ENCODE results near the gene CCDC88C. TPM values are rescaled to one million over a fixed set of nuclear protein-coding genes. Genes with fewer than 3 reads are reported as not detected.

The CCDC88C gene
- total and polyA plus RNA-seq, 2 donors: 14.6 to 19.7 TPM

GRCh38 chr14:91317381-91318308 is 100.0 kb downstream of the CCDC88C start:
- 30% methylated on average over 21 of the region's 21 CpGs for WGBS
- H3K36me3 ChIP-seq (ENCODE audit: insufficient read depth): no peaks in the 10 kb centered on the region
- H3K4me1 ChIP-seq (ENCODE audit: insufficient read depth): no peaks in the 10 kb centered on the region
- no peak overlapping the region for H3K4me3 ChIP-seq (ENCODE audit: low read depth, low read length)
- no peak for DNase-seq (ENCODE audit: extremely low spot score)
- peak overlapping the region; percentile 26 for H3K27ac ChIP-seq (ENCODE audit: low read depth)

- DNase-seq (ENCODE audit: extremely low spot score): no peak
- WGBS: 100% methylated on average over 2 of the region's 2 CpGs
- Histone ChIP-seq H3K36me3 (ENCODE audit: insufficient read depth) (no peaks in the 10 kb centered on the region), H3K27ac (ENCODE audit: low read depth) (no peak overlapping the region), H3K4me1 (ENCODE audit: insufficient read depth) (no peaks in the 10 kb centered on the region), H3K4me3 (ENCODE audit: low read depth, low read length) (no peak overlapping the region)
These were observed 100.9 kb downstream of the CCDC88C start for GRCh38 chr14:91316761-91317160.

- Histone ChIP-seq H3K27ac (ENCODE audit: low read depth) (no peak overlapping the region), H3K4me3 (ENCODE audit: low read depth, low read length) (no peak overlapping the region), H3K36me3 (ENCODE audit: insufficient read depth) (no peaks in the 10 kb centered on the region), H3K4me1 (ENCODE audit: insufficient read depth) (no peaks in the 10 kb centered on the region)
- DNase-seq (ENCODE audit: extremely low spot score): no peak
- WGBS: 83% methylated on average over 6 of the region's 6 CpGs
These were observed 101.8 kb downstream of the CCDC88C start for GRCh38 chr14:91315844-91316267.

- WGBS: 86% methylated on average over 14 of the region's 14 CpGs
- no peak for DNase-seq (ENCODE audit: extremely low spot score)
- Histone ChIP-seq H3K27ac (ENCODE audit: low read depth) (no peak overlapping the region), H3K36me3 (ENCODE audit: insufficient read depth) (no peaks in the 10 kb centered on the region), H3K4me3 (ENCODE audit: low read depth, low read length) (no peak overlapping the region), H3K4me1 (ENCODE audit: insufficient read depth) (no peaks in the 10 kb centered on the region)
These were observed 103.8 kb downstream of the CCDC88C start for GRCh38 chr14:91313852-91314251.

- 90% methylated on average over 34 of the region's 34 CpGs for WGBS
- no peak overlapping the region for H3K27ac ChIP-seq (ENCODE audit: low read depth)
- no peaks in the 10 kb centered on the region for H3K36me3 ChIP-seq (ENCODE audit: insufficient read depth)
- H3K4me3 ChIP-seq (ENCODE audit: low read depth, low read length): no peak overlapping the region
- no peaks in the 10 kb centered on the region for H3K4me1 ChIP-seq (ENCODE audit: insufficient read depth)
- no peak for DNase-seq (ENCODE audit: extremely low spot score)
These were observed 104.3 kb downstream of the CCDC88C start for GRCh38 chr14:91313154-91313850.

- H3K36me3 ChIP-seq (ENCODE audit: insufficient read depth): no peaks in the 10 kb centered on the region
- DNase-seq (ENCODE audit: extremely low spot score): no peak
- 76% methylated on average over 5 of the region's 5 CpGs for WGBS
- no peaks in the 10 kb centered on the region for H3K4me1 ChIP-seq (ENCODE audit: insufficient read depth)
- no peak overlapping the region for H3K4me3 ChIP-seq (ENCODE audit: low read depth, low read length)
- H3K27ac ChIP-seq (ENCODE audit: low read depth): no peak overlapping the region
These were observed 106.3 kb downstream of the CCDC88C start for GRCh38 chr14:91311284-91311662.

- no peaks in the 10 kb centered on the region for H3K4me1 ChIP-seq (ENCODE audit: insufficient read depth)
- DNase-seq (ENCODE audit: extremely low spot score): no peak
- 88% methylated on average over 16 of the region's 16 CpGs for WGBS
- no peak overlapping the region for H3K4me3 ChIP-seq (ENCODE audit: low read depth, low read length)
- H3K36me3 ChIP-seq (ENCODE audit: insufficient read depth): no peaks in the 10 kb centered on the region
- H3K27ac ChIP-seq (ENCODE audit: low read depth): no peak overlapping the region
These were observed 106.9 kb downstream of the CCDC88C start for GRCh38 chr14:91310606-91311283.

GRCh38 chr14:91309756-91310280 is 107.8 kb downstream of the CCDC88C start:
- Histone ChIP-seq H3K4me1 (ENCODE audit: insufficient read depth) (no peaks in the 10 kb centered on the region), H3K36me3 (ENCODE audit: insufficient read depth) (no peaks in the 10 kb centered on the region), H3K27ac (ENCODE audit: low read depth) (no peak overlapping the region), H3K4me3 (ENCODE audit: low read depth, low read length) (no peak overlapping the region)
- WGBS: 79% methylated on average over 15 of the region's 15 CpGs
- DNase-seq (ENCODE audit: extremely low spot score): no peak

GRCh38 chr14:91308337-91308736 is 109.3 kb downstream of the CCDC88C start:
- Histone ChIP-seq H3K4me1 (ENCODE audit: insufficient read depth) (no peaks in the 10 kb centered on the region), H3K36me3 (ENCODE audit: insufficient read depth) (no peaks in the 10 kb centered on the region), H3K4me3 (ENCODE audit: low read depth, low read length) (no peak overlapping the region), H3K27ac (ENCODE audit: low read depth) (no peak overlapping the region)
- 93% methylated on average over 8 of the region's 8 CpGs for WGBS
- no peak for DNase-seq (ENCODE audit: extremely low spot score)

GRCh38 chr14:91307652-91308051 is 110.0 kb downstream of the CCDC88C start:
- no peaks in the 10 kb centered on the region for H3K4me1 ChIP-seq (ENCODE audit: insufficient read depth)
- no peaks in the 10 kb centered on the region for H3K36me3 ChIP-seq (ENCODE audit: insufficient read depth)
- DNase-seq (ENCODE audit: extremely low spot score): no peak
- H3K27ac ChIP-seq (ENCODE audit: low read depth): no peak overlapping the region
- WGBS: 91% methylated on average over 7 of the region's 7 CpGs
- H3K4me3 ChIP-seq (ENCODE audit: low read depth, low read length): no peak overlapping the region

- no peaks in the 10 kb centered on the region for H3K36me3 ChIP-seq (ENCODE audit: insufficient read depth)
- H3K27ac ChIP-seq (ENCODE audit: low read depth): no peak overlapping the region
- 96% methylated on average over 12 of the region's 12 CpGs for WGBS
- no peak overlapping the region for H3K4me3 ChIP-seq (ENCODE audit: low read depth, low read length)
- H3K4me1 ChIP-seq (ENCODE audit: insufficient read depth): no peaks in the 10 kb centered on the region
- no peak for DNase-seq (ENCODE audit: extremely low spot score)
These were observed 110.6 kb downstream of the CCDC88C start for GRCh38 chr14:91307046-91307445.

GRCh38 chr14:91306547-91306946 is 111.1 kb downstream of the CCDC88C start:
- Histone ChIP-seq H3K4me1 (ENCODE audit: insufficient read depth) (no peaks in the 10 kb centered on the region), H3K4me3 (ENCODE audit: low read depth, low read length) (no peak overlapping the region), H3K36me3 (ENCODE audit: insufficient read depth) (no peaks in the 10 kb centered on the region), H3K27ac (ENCODE audit: low read depth) (no peak overlapping the region)
- 90% methylated on average over 3 of the region's 3 CpGs for WGBS
- no peak for DNase-seq (ENCODE audit: extremely low spot score)

- WGBS: 86% methylated on average over 10 of the region's 10 CpGs
- Histone ChIP-seq H3K4me3 (ENCODE audit: low read depth, low read length) (no peak overlapping the region), H3K4me1 (ENCODE audit: insufficient read depth) (no peaks in the 10 kb centered on the region), H3K36me3 (ENCODE audit: insufficient read depth) (no peaks in the 10 kb centered on the region), H3K27ac (ENCODE audit: low read depth) (no peak overlapping the region)
- DNase-seq (ENCODE audit: extremely low spot score): no peak
These were observed 111.8 kb downstream of the CCDC88C start for GRCh38 chr14:91305650-91306431.
